Stimulated activated CD8-positive, alpha-beta memory T cell treated with anti-CD3 and anti-CD28 coated beads, Interleukin-2, amount 100 ng/mL, for 48 hours (primary cell): ENCODE data around the gene SLC6A19.

Experiments
- DNase-seq, 2 donors: peaks; one replicate each; pipeline ENCODE4 v3.0.0-alpha.2; 2020; ENCODE audit warnings: low read depth in 2 of 2

The SLC6A19 gene

DNA sequence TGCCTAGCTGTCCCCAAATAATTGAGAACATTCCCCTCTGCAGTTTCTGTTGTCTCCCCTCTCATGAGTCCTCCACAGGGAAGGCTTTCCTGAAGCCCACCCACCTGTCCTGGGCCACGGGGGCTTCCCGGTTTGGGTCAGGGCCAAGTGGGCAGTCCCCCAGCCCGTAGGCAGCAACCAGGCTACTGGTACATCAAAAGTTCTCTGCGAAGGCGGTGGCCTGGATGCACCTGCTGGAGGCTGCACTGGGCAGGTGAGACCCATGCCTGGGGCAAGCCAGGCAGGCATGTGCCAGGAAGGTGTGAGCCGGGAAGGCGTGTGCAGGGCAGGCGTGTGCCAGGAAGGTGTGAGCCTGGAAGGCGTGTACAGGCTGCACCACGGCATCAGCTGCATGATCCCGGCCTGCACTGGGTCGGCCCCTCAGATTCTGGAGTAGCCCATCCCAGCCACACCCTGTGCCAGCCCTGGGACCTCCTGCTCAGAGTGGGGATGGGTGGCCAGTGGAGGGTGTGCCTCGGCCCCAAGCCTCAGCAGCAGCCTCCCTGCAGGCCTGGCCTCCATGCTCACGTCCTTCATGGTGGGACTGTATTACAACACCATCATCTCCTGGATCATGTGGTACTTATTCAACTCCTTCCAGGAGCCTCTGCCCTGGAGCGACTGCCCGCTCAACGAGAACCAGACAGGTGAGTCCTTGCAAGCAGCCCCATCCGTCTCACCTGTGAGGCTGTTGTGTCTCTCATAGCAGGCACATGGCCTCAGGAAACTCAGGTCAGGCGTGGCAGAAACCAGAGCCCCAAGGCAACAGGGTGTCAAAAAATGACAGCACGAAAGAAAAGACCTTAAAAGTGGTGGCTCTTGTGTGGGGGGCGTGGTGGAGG is 8.7 kb downstream of the SLC6A19 start:
- no peak for DNase-seq

DNA sequence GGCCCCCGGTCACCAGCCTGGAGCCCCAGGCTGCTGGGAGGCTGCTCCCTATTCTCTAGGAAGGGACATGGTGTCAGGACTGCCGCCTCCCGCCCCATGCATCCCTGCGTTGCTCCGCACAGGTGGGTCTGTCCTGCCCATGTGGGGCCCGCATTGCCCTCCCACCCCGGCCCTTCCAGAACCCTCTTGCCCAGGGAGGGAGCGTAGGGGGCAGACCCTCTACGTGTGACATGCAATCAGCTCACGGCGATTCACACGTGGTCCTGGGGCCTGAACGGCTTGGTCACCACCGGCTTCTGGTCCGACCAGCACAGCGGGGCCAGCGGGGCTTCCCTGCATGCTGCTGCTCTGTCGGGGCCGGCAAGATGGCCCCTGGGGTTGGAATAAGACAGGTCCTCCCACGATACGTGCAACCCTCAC is 9.4 kb downstream of the SLC6A19 start:
- no peak for DNase-seq

DNA sequence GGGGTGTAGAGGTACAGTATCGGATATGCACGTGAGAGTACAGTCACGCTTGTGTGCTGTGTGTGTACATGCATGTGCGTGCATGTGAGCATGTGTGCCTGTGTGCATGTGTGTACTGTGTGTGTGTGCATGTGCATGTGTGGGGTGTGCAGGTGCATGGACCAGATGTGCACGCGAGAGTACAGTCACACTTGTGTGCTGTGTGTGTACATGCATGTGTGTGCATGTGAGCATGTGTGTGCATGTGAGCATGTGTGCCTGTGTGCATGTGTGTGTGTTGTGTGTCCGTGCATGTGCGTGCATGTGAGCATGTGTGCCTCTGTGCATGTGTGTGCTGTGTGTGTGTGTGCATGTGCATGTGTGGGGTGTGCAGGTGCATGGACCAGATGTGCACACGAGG is 10.3 kb downstream of the SLC6A19 start:
- no peak for DNase-seq

- no peak for DNase-seq
These were observed 10.9 kb downstream of the SLC6A19 start for GRCh38 chr5:1212271-1212670.

GRCh38 chr5:1212881-1213280 is 11.5 kb downstream of the SLC6A19 start:
- DNase-seq = no peak

DNA sequence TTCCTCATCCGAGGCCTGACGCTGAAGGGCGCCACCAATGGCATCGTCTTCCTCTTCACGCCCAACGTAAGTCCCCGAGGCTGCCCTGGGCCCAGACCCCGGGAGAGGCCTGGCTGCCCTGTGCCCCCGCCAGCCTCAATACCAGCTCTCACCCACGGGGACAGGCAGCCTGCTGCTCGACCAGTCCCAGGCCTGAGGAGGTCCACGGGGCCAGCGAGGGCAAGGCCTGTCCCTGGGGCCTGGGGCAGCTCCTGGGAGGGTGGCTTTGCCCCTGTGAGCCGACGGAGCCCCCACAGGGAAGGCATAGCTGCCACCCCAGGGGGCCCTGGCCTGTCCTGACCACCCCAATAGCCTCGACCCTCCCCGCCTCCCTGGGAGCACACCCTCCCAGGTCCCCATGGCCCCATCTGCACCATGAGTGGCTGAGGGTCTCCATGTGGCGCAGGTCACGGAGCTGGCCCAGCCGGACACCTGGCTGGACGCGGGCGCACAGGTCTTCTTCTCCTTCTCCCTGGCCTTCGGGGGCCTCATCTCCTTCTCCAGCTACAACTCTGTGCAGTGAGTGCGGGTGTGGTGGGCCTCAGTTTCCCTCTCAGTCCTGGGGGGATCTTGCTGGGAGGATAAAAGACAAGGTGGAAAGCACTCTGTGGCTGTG is 12.2 kb downstream of the SLC6A19 start:
- no peak for DNase-seq

DNA sequence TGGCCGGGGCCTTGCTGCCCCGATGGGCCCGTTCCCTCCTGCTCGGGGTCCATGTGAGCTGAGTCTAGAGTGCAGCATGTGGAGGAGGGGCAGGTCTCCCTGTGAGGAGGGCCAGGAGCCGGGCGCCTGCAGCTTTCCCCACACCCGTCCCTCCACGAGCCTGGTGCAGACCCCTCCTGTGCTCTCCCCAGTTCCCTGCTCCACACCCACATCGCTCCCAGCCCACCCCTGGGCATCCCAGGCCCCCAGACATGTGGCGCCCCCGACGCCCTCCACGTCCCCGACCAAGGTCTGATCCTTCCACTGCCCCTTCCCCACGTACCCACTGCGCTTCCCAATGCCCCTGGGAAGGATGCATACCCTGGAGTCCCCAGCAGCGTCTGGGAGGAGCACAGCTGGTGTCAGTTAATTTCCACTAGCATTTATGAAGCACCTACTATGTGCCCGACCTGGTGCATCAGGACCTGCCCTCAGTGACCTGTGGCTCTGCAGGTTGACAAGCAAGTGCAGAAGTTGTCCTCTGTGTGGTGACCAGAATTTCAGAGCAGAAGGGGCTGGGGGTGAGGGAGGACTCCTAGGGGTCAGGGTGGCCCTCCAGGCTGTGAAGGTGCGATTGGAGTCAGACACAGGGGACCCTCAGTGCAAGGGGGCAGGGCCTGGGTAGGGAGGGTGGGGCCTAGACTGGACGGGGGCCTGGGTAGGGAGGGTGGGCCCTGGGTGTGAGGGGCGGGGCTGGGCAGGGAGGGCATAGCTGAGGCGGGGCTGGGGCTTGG is 13.0 kb downstream of the SLC6A19 start:
- no peak for DNase-seq

DNA sequence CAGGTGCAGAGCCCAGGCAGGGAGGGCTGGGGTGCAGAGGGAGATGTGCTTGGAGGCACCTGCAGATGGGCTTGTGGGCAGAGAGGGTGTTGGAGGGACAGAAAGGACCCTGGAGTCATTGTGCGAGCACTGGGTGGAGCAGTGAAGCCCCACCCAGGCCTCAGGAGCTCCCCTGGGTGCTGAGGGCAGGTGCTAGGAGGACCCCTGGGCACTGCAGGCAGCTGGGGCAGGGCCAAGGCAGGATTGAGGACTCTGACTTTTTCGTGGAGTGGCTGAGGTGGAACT is 13.5 kb downstream of the SLC6A19 start:
- DNase-seq = no peak

DNA sequence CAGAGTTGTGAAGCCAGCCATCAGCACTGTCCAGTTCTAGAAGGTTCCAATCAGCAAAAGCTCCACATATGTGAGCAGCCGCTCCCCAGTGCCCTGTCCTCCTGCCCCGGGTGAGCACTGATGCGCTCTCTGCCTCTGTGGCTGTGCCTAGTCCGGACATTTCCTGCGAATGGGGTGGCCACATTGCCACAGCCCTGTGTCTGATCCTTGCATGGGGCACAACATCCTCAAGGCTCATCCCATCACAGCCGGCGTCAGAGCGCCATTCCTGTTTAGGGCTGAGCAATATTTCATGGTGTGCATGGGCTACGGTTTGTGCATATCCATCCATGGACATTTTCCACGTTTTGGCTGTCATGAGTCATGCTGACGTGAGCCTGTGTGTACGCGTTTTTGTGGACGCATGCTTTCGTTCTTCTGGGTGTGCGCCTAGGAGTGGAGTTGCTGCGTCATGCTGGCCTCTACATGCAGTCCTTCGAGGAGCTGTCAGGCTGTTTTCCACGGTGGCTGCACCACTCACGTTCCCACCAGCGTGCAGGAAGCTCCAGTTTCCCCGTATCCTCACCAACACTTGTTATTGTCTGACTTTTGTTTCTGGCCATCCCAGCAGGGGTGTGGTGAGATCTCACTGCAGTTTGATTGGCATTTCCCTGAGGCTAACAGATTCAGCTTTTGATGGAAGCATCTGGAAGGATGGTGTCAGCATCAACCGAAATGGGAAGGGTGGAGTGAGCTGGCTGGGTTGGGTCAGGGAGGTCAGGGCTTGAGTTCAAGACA is 14.1 kb downstream of the SLC6A19 start:
- DNase-seq = no peak

- no peak for DNase-seq
These were observed 15.0 kb downstream of the SLC6A19 start for GRCh38 chr5:1216211-1216917.

- no peak for DNase-seq
These were observed 15.5 kb downstream of the SLC6A19 start for GRCh38 chr5:1216918-1217295.

- DNase-seq = no peak
These were observed 16.3 kb downstream of the SLC6A19 start for GRCh38 chr5:1217596-1218206.

GRCh38 chr5:1218351-1219080 is 17.1 kb downstream of the SLC6A19 start:
- DNase-seq = no peak

DNA sequence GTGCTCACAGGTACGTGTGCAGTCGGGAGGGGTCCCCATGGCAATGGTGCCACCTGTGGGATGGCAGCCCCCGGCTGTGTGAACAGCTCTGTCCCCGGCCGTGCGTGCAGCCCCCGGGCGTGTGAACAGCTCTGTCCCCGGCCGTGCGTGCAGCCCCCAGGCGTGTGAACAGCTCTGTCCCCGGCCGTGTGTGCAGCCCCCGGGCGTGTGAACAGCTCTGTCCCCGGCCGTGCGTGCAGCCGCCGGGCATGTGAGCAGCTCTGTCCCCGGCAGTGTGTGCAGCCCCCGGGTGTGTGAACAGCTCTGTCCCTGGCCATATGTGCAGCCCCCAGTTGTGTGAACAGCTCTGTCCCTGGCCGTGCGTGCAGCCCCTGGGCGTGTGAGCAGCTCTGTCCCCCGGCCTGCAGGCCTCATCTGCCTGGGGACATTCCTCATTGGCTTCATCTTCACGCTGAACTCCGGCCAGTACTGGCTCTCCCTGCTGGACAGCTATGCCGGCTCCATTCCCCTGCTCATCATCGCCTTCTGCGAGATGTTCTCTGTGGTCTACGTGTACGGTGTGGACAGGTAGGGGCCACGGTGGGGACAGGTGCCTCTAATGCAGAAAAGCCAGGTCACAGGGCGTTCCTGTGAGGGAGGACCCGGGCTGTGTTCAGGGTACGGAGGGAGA is 17.8 kb downstream of the SLC6A19 start:
- DNase-seq = no peak

GRCh38 chr5:1219768-1220100 is 18.3 kb downstream of the SLC6A19 start:
- no peak for DNase-seq

DNA sequence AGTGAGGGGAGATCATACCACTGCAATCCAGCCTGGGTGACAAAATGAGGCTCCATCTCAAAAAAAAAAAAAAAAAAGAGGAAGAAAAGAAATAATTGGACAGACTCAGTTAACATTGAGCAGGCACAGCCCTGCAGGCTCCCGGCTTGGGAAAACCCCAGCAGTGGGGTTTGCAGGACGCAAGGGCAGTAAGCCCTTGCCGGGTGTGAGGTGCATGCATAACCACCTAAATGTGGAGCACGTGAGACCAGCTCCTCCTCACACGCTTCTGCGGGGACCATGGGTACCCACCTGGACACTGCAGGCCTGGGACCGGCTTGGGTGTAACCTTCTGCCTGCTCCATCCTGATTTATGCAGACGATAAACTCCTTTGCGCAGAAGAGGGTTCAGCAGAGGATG is 19.0 kb downstream of the SLC6A19 start:
- no peak for DNase-seq

DNA sequence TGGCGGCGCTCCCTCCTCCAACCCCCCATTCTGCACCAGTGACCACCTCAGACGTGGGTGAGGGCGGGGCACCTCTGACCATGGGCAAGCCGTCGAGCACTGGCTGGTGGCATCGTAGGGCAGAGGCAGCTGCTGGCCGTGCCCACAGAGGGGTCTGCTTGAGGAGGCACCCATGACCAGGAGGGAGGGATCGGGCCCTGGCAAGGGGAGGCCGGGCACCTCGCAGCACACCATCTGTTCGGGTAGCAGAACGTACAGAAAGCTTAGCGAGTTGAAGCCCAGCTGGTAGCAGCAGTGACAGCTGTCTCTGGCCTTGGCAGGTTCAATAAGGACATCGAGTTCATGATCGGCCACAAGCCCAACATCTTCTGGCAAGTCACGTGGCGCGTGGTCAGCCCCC is 19.4 kb downstream of the SLC6A19 start:
- DNase-seq = no peak

DNA sequence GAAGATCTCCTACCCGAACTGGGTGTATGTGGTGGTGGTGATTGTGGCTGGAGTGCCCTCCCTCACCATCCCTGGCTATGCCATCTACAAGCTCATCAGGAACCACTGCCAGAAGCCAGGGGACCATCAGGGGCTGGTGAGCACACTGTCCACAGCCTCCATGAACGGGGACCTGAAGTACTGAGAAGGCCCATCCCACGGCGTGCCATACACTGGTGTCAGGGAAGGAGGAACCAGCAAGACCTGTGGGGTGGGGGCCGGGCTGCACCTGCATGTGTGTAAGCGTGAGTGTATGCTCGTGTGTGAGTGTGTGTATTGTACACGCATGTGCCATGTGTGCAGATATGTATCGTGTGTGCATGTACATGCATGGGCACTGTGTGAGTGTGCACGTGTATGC is 20.3 kb downstream of the SLC6A19 start:
- DNase-seq = no peak

- no peak for DNase-seq
These were observed 20.8 kb downstream of the SLC6A19 start for GRCh38 chr5:1222147-1222546.
